IPS-18a (cell line): ENCODE measurements around the gene KCNQ1.

Source experiments
- H3K27ac ChIP-seq: one replicate; pipeline ENCODE4 v1.5.1; 2013; ENCODE audit warnings: low read length
- H3K27me3 ChIP-seq: one replicate; pipeline ENCODE4 v1.6.1; 2013; ENCODE audit warnings: mild to moderate bottlenecking, low read length; ENCODE audit not compliant: control insufficient read depth, insufficient read depth
- H3K36me3 ChIP-seq: one replicate; pipeline ENCODE4 v1.6.1; 2013; ENCODE audit warnings: low read depth, low read length; ENCODE audit not compliant: control insufficient read depth
- H3K4me1 ChIP-seq: one replicate; pipeline ENCODE4 v1.6.1; 2013; ENCODE audit warnings: low read depth, low read length; ENCODE audit not compliant: control insufficient read depth
- H3K4me3 ChIP-seq: one replicate; pipeline ENCODE4 v1.5.1; 2013; ENCODE audit warnings: low read length
- H3K9ac ChIP-seq: one replicate; pipeline ENCODE4 v1.6.1; 2013; ENCODE audit warnings: mild to moderate bottlenecking, low read length, moderate library complexity
- H3K9me3 ChIP-seq: one replicate; pipeline ENCODE4 v1.6.1; 2013; ENCODE audit warnings: low read depth, low read length; ENCODE audit not compliant: control insufficient read depth

The KCNQ1 gene

DNA sequence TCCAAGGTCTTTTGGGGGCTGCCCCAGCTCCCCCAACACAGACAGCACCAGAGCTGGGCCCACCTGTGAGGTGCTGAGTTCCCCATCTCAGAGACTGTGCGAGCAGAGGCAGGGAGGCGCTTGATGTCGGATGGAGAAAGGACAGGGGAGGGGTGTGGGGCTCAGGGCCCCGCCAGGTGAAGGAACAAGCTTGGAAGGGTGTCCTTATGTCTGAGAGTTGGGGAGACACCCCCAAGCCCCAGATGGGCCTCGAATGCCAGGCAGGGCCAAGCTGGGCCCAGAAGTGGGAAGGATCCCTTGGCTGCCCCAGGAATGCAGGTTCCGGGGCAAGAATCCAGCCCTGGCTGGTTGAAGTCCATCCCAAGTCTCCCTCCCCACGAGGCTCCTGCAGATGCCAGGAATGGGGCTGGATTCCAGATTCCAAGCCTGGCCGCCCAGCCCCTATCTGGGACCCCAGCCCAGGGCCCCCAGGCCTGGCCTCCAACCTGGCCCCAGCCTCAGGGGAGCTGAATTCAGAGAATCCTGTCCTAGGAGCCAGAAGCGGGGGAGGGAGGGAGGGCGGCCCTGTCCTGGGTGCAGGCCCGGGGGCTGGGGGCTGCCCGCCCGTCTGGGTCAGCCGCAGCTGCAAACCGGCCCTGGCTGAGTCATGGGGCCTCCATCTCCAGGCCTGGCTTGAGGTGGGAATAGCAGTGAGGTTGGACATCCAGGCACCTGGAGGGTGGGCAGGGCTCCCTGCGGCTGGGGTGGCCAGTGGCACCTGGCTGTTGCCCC, 389.9 kb downstream of the KCNQ1 start:
- Histone ChIP-seq H3K9ac (no peak overlapping the region), H3K4me1 (peaks cover 17% of the 10 kb centered on the region), H3K9me3 (no peaks in the 10 kb centered on the region), H3K36me3 (no peaks in the 10 kb centered on the region), H3K4me3 (no peak overlapping the region), H3K27ac (no peak overlapping the region), H3K27me3 (peaks cover 10% of the 10 kb centered on the region)

DNA sequence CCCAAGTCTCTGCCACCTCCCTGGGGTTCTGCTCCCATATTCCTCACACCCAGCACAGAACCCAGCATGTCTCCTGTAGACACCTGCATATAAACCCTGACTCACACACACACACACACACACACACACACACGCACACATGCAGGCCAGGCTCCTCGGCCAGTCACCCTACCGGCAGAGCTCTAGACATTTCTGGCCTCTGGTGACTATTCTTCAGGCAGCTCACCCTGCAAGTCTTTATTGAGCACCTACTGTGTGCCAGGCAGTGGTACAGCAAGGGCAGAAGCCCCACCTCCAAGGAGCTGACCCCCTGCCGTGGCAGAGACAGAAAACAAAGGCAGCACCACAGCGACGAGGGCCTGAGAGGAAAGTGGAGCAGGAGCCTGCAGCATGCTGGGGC, 390.5 kb downstream of the KCNQ1 start:
- H3K9ac ChIP-seq: no peak overlapping the region
- peaks cover 17% of the 10 kb centered on the region for H3K4me1 ChIP-seq
- no peaks in the 10 kb centered on the region for H3K36me3 ChIP-seq
- no peak overlapping the region for H3K27ac ChIP-seq
- peaks cover 10% of the 10 kb centered on the region for H3K27me3 ChIP-seq
- no peak overlapping the region for H3K4me3 ChIP-seq
- H3K9me3 ChIP-seq: no peaks in the 10 kb centered on the region

DNA sequence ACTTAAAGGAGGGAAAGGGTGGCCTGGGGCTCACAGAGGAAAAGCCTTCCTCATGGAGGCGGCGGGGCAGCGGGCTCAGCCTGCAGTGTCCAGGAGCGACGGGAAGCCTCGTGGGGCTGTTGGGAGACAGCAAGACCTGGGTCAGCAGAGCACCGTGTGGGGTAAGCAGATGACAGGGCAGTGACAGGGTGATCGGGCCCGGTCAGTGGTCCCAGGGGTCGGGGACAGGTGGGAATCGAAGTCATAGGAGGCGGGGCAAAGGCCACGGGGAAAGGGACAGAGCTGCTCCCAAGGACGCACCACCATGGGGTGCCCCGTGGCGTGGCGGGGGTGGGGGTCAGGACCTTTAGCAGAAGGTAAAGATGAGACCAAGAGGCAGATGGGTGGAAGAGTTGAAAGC, 390.9 kb downstream of the KCNQ1 start:
- Histone ChIP-seq H3K27ac (no peak overlapping the region), H3K4me1 (peaks cover 17% of the 10 kb centered on the region), H3K27me3 (peaks cover 13% of the 10 kb centered on the region), H3K9me3 (no peaks in the 10 kb centered on the region), H3K9ac (no peak overlapping the region), H3K4me3 (no peak overlapping the region), H3K36me3 (no peaks in the 10 kb centered on the region)

DNA sequence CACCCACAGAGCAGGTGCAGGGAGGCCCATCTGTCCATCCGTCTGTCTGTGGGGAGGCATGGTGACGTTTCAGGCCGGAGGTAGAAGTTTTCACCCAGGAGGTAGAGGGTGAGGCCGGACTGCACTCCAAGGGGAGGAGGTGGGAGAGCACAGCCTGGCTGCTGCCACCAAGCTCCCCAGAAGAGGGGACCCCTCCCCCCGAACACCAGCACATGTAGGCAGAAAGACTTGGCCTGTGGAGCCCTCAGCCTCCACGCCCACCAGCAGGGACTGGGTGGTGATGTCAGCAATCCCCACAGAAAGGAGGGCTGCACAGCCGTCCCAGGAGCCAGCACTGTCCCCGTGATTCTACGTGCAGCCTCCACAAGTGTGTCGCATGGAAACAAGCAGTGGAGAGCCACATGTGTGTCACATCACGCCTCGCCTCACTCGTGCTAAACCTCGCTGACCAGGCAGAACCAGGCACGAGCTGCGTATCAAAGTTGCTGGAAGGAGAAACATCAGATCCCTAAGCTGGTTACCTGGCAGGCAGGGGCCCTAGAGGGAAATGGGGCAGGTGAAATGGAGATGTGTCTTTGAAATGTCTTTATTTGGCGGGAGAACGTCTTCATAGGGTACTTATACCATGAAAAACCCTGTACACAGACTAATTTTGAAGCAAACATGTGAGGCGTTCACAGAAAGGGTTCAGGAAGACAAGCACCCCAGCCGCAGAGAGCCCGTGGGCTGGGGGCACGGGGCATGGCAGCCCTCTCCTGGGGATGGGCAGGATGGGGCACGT, 391.7 kb downstream of the KCNQ1 start:
- H3K9ac ChIP-seq: no peak overlapping the region
- H3K4me1 ChIP-seq: peaks cover 17% of the 10 kb centered on the region
- H3K4me3 ChIP-seq: no peak overlapping the region
- no peaks in the 10 kb centered on the region for H3K9me3 ChIP-seq
- H3K27me3 ChIP-seq: peaks cover 15% of the 10 kb centered on the region
- H3K36me3 ChIP-seq: no peaks in the 10 kb centered on the region
- H3K27ac ChIP-seq: no peak overlapping the region

DNA sequence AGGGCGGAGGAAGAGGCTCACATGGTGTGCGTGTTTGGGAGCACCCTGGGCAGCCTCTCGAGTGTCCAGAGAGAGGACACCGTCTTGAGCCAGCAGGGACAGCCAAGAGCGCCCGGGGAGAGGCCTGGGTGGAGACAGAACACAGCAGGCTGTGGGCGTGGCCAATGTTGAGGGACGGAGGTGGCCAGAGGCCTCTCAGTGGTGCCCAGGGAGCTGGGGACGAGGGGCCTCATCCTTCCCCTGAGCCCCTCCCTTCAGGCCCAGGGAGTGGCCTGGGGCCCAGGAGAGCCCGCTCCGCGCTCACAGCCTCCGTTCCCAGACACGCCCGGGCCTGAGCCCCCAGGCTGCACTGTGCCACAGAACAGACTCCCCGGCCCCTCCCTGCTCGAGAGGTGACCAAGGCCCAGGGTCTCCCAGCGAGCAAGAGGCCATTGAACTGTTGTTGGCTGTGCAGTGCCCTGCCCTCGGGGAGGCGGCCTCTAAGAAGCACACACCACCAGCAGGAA, 392.3 kb downstream of the KCNQ1 start:
- peaks cover 15% of the 10 kb centered on the region for H3K27me3 ChIP-seq
- H3K9ac ChIP-seq: no peak overlapping the region
- no peak overlapping the region for H3K27ac ChIP-seq
- H3K4me3 ChIP-seq: no peak overlapping the region
- H3K36me3 ChIP-seq: no peaks in the 10 kb centered on the region
- no peaks in the 10 kb centered on the region for H3K9me3 ChIP-seq
- peaks cover 17% of the 10 kb centered on the region for H3K4me1 ChIP-seq

DNA sequence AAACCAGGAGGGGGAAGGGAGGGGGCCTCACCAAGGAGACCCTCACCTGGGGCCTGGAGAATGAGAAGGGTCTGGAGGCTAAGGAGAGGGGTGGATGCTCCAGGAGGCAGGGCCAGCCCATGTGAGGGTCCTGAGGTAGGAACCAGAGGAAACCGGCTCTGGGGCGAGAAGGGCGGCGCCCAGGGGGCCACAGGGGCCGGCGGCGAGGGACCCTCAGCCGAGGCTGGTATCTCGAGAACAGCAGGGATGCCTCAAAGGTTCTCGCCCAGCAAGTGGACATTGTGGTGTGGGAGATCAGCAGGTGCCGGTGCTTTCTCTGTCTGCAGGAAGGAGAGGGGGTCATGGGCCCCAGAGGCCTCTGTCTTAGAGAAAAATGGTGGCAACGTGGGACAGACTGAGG, 392.8 kb downstream of the KCNQ1 start:
- peaks cover 17% of the 10 kb centered on the region for H3K27me3 ChIP-seq
- H3K4me1 ChIP-seq: peaks cover 17% of the 10 kb centered on the region
- no peaks in the 10 kb centered on the region for H3K9me3 ChIP-seq
- H3K27ac ChIP-seq: no peak overlapping the region
- no peaks in the 10 kb centered on the region for H3K36me3 ChIP-seq
- no peak overlapping the region for H3K4me3 ChIP-seq
- H3K9ac ChIP-seq: no peak overlapping the region

DNA sequence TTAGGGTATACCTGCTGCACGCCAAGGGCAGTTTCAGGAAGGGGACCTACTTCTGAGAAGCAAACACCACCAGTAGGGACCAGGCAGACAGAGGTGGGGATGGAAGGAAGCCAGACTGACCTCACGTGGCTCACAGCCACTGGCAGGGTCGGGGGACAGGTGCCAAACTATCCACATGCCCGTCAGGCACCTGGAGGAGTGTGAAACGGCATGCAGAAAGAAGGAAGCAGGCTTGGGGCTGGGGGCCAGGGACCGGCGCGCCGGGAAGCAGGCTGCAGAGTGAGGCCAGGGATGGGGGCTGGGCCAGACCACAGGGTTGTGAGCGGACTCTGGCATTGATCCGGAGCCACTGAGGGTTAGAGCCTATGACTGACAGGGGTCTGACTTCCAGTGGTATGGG, 393.3 kb downstream of the KCNQ1 start:
- Histone ChIP-seq H3K36me3 (no peaks in the 10 kb centered on the region), H3K27me3 (peaks cover 19% of the 10 kb centered on the region), H3K9ac (no peak overlapping the region), H3K27ac (no peak overlapping the region), H3K9me3 (no peaks in the 10 kb centered on the region), H3K4me3 (no peak overlapping the region), H3K4me1 (peaks cover 17% of the 10 kb centered on the region)

DNA sequence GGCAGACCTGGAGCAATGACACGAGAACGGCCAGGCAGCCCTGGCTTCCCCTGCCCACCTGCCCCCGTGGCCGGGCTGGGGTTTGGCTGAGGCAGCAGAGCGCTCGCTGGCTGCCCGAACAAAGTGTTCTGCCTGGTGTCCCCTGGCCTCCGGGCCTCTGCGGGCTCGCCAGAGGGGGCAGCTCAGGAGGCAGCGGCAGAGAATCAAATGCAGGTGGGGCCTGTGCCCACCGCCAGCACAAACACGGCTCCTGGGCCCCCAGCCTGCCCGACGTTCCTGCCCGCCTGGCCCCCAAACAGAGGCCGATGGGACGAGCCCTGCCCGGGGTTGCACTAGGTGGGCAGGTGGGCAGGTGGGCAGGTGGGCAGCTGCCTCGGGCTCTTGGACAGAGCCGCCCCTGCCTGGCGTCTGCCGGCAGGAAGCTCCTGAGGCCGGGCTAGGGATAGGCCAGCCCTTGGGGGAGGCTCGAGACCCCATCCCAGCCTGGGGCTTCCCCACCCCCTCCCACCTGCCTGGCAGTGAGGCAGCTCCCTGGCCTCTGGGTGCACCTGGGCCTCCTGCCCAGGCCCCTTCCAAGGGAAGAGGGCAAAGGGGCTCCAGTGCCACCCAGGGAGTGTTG, 394.0 kb downstream of the KCNQ1 start:
- H3K9ac ChIP-seq: no peak overlapping the region
- peaks cover 19% of the 10 kb centered on the region for H3K27me3 ChIP-seq
- peaks cover 17% of the 10 kb centered on the region for H3K4me1 ChIP-seq
- H3K27ac ChIP-seq: no peak overlapping the region
- no peaks in the 10 kb centered on the region for H3K36me3 ChIP-seq
- H3K4me3 ChIP-seq: no peak overlapping the region
- no peaks in the 10 kb centered on the region for H3K9me3 ChIP-seq

DNA sequence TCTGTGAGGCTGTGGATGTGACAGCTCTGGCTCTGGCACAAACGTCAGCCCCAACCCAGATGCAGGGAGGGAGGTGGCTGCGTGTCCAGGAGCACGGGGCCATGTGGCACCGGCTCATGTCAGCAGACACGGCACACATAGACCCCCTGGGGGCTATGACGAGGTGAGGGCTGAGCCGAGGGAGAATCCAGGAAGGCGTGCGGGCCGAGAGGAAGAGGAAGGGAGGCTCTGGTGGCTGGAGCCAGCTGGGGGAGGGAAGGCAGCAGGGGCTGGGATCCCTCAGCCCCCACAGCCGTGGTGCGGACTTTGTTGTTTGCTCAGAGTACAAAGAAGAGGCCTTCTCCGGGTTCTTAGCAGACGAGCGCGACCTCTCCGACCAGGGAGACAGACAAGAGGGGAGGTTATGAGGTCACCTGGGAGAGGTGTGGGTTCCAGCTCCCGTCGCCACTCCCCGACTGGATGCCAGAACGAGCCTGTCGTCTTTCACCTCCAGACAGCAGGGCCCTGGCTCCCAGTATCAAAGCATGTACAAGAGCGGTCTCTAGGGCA, 394.7 kb downstream of the KCNQ1 start:
- Histone ChIP-seq H3K4me3 (no peak overlapping the region), H3K36me3 (no peaks in the 10 kb centered on the region), H3K27ac (no peak overlapping the region), H3K27me3 (peaks cover 19% of the 10 kb centered on the region), H3K4me1 (peaks cover 17% of the 10 kb centered on the region), H3K9me3 (no peaks in the 10 kb centered on the region), H3K9ac (no peak overlapping the region)

DNA sequence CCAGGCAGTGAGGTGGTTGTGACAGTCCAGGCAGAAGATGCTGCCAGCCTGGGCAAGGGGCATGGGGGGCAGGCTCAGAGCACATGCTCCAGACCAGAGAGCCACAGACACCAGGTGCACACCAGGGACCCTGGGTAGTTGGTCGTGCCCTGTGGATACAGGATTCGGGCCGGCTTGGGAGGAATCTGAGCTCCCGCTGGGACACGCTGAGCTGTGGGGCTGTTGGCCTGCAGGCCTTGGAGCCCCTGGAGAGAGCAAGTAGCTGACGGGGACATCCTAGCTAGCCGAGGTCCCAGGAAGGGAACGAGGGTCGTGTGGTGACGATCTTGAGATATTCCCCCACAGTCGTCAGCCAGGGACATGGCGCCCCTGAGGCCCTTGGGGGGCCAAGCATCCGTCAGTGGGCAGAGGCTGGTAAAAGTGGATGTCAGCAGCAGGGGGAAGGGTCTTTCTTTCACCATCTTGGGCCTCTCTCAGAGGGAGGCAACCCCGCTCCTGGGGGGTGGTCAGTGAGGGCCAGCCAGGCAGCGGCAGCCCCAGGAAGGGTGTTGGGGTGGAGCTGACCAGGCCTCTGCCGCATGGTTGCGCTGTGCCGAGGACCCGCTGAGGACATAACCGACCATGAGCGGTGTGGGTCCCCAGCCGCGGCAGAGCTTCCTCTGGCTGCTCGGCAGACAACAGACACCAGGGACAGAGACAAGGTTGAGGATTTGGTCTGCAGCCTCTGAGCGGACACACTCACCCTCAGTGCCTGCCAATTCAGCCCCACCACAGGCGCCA, 396.8 kb downstream of the KCNQ1 start:
- Histone ChIP-seq H3K9ac (no peak overlapping the region), H3K27ac (no peak overlapping the region), H3K9me3 (no peaks in the 10 kb centered on the region), H3K4me3 (no peak overlapping the region), H3K4me1 (peaks cover 12% of the 10 kb centered on the region), H3K36me3 (no peaks in the 10 kb centered on the region), H3K27me3 (peaks cover 12% of the 10 kb centered on the region)

DNA sequence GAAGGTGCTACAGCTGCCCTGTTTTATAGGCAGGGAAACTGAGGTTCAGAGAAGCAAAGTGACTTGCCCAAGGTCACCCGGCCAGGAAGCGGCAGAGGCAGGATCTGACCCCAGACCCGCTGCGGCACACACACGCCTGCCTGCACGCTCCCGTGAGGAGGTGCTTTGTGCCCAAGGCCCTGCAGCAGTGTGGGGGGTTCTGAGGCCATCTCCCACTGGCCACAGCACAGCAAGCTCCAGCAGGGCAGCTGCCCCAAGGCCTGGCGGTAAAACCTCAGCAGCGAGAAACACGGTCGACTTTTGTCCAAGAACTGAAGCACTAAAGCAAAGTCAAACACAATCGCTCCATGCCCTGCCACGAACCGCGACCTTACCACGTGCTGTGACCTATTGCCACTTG, 398.1 kb downstream of the KCNQ1 start:
- no peak overlapping the region for H3K4me3 ChIP-seq
- no peaks in the 10 kb centered on the region for H3K36me3 ChIP-seq
- no peaks in the 10 kb centered on the region for H3K4me1 ChIP-seq
- H3K27ac ChIP-seq: no peak overlapping the region
- H3K27me3 ChIP-seq: peaks cover 9% of the 10 kb centered on the region
- H3K9ac ChIP-seq: no peak overlapping the region
- no peaks in the 10 kb centered on the region for H3K9me3 ChIP-seq
